IPS DF 6.9 (cell line): ENCODE data around the gene G6PC2.

Source experiments
- DNase-seq: peaks from one replicate; pipeline ENCODE4 v3.0.0-alpha.2; 2013; ENCODE audit warnings: low read depth, low spot score
- H3K27ac ChIP-seq: one replicate; pipeline ENCODE4 v1.5.1; 2013; ENCODE audit warnings: low read length, control low read depth
- H3K27me3 ChIP-seq: 2 replicates; pipeline ENCODE4 v1.6.1; 2013; ENCODE audit warnings: mild to moderate bottlenecking, low read length; ENCODE audit not compliant: control insufficient read depth, insufficient read depth
- H3K36me3 ChIP-seq: 2 replicates; pipeline ENCODE4 v1.6.1; 2013; ENCODE audit warnings: low read length; ENCODE audit not compliant: control insufficient read depth, insufficient read depth
- H3K4me1 ChIP-seq: 2 replicates; pipeline ENCODE4 v1.6.1; 2013; ENCODE audit warnings: low read length; ENCODE audit not compliant: control insufficient read depth, insufficient read depth
- H3K4me3 ChIP-seq: 2 replicates; pipeline ENCODE4 v1.5.1; 2013; ENCODE audit warnings: mild to moderate bottlenecking, low read length
- H3K9me3 ChIP-seq: 2 replicates; pipeline ENCODE4 v1.6.1; 2013; ENCODE audit warnings: low read length, inconsistent platforms; ENCODE audit not compliant: control insufficient read depth, insufficient read depth
- WGBS: extraction: QIAGEN DNeasy Blood & Tissue Kit; methylation state at CpG from one replicate; pipeline ENCODE4 v1.1.7; 2013; ENCODE audit warnings: mixed read lengths, missing lambda C conversion rate; ENCODE audit not compliant: insufficient read length, insufficient coverage; 5-methylcytosine and 5-hydroxymethylcytosine counted together

G6PC2 gene

GRCh38 chr2:168941297-168941696, 40.2 kb downstream of the G6PC2 start:
- H3K27ac ChIP-seq, result no peak overlapping the region
- H3K9me3 ChIP-seq, result no peaks in the 10 kb centered on the region
- DNase-seq, result no peak
- H3K4me3 ChIP-seq, result no peak overlapping the region
- no peaks in the 10 kb centered on the region for H3K36me3 ChIP-seq
- no peaks in the 10 kb centered on the region for H3K4me1 ChIP-seq
- no peaks in the 10 kb centered on the region for H3K27me3 ChIP-seq

GRCh38 chr2:168944065-168944464, 43.0 kb downstream of the G6PC2 start:
- no peak overlapping the region for H3K27ac ChIP-seq
- no CpG with 5 or more reads among the region's 3 CpGs for WGBS
- H3K9me3 ChIP-seq, result no peaks in the 10 kb centered on the region
- H3K4me1 ChIP-seq, result no peaks in the 10 kb centered on the region
- no peak overlapping the region for H3K4me3 ChIP-seq
- H3K36me3 ChIP-seq, result no peaks in the 10 kb centered on the region
- H3K27me3 ChIP-seq, result no peaks in the 10 kb centered on the region
- no peak for DNase-seq

- Histone ChIP-seq H3K9me3 (no peaks in the 10 kb centered on the region), H3K4me3 (no peak overlapping the region), H3K27ac (no peak overlapping the region), H3K4me1 (no peaks in the 10 kb centered on the region), H3K27me3 (no peaks in the 10 kb centered on the region), H3K36me3 (no peaks in the 10 kb centered on the region)
- WGBS, result no CpG with 5 or more reads among the region's 4 CpGs
- DNase-seq, result no peak
These were observed 44.4 kb downstream of the G6PC2 start for GRCh38 chr2:168945508-168945907.

- no peak overlapping the region for H3K27ac ChIP-seq
- H3K9me3 ChIP-seq, result no peaks in the 10 kb centered on the region
- DNase-seq, result no peak
- no peak overlapping the region for H3K4me3 ChIP-seq
- H3K27me3 ChIP-seq, result no peaks in the 10 kb centered on the region
- WGBS, result no CpG with 5 or more reads among the region's 6 CpGs
- no peaks in the 10 kb centered on the region for H3K4me1 ChIP-seq
- H3K36me3 ChIP-seq, result no peaks in the 10 kb centered on the region
These were observed 47.6 kb downstream of the G6PC2 start for GRCh38 chr2:168948621-168949212.

- no peaks in the 10 kb centered on the region for H3K9me3 ChIP-seq
- H3K36me3 ChIP-seq, result no peaks in the 10 kb centered on the region
- WGBS, result no CpG with 5 or more reads among the region's 1 CpG
- H3K4me3 ChIP-seq, result no peak overlapping the region
- H3K27ac ChIP-seq, result no peak overlapping the region
- H3K27me3 ChIP-seq, result no peaks in the 10 kb centered on the region
- no peaks in the 10 kb centered on the region for H3K4me1 ChIP-seq
- no peak for DNase-seq
These were observed 48.2 kb downstream of the G6PC2 start for GRCh38 chr2:168949324-168949723.

- Histone ChIP-seq H3K4me3 (no peak overlapping the region), H3K27me3 (no peaks in the 10 kb centered on the region), H3K9me3 (no peaks in the 10 kb centered on the region), H3K36me3 (no peaks in the 10 kb centered on the region), H3K27ac (no peak overlapping the region), H3K4me1 (no peaks in the 10 kb centered on the region)
- DNase-seq, result no peak
- WGBS, result no CpG with 5 or more reads among the region's 1 CpG
These were observed 50.8 kb downstream of the G6PC2 start for GRCh38 chr2:168951871-168952270.

- Histone ChIP-seq H3K9me3 (no peaks in the 10 kb centered on the region), H3K27ac (no peak overlapping the region), H3K4me3 (no peak overlapping the region), H3K4me1 (no peaks in the 10 kb centered on the region), H3K27me3 (no peaks in the 10 kb centered on the region), H3K36me3 (no peaks in the 10 kb centered on the region)
- DNase-seq, result no peak
- whole genome bisulfite sequencing, result no CpG with 5 or more reads among the region's 1 CpG
These were observed 51.3 kb downstream of the G6PC2 start for GRCh38 chr2:168952424-168952823.

GRCh38 chr2:168954256-168954655, 53.2 kb downstream of the G6PC2 start:
- Histone ChIP-seq H3K4me1 (no peaks in the 10 kb centered on the region), H3K9me3 (no peaks in the 10 kb centered on the region), H3K36me3 (no peaks in the 10 kb centered on the region), H3K4me3 (no peak overlapping the region), H3K27me3 (no peaks in the 10 kb centered on the region), H3K27ac (no peak overlapping the region)
- DNase-seq, result no peak

GRCh38 chr2:168955321-168955720, 54.2 kb downstream of the G6PC2 start:
- Histone ChIP-seq H3K36me3 (no peaks in the 10 kb centered on the region), H3K4me3 (no peak overlapping the region), H3K27me3 (no peaks in the 10 kb centered on the region), H3K9me3 (no peaks in the 10 kb centered on the region), H3K4me1 (no peaks in the 10 kb centered on the region), H3K27ac (no peak overlapping the region)
- DNase-seq, result no peak
- WGBS, result no CpG with 5 or more reads among the region's 4 CpGs

- no peaks in the 10 kb centered on the region for H3K9me3 ChIP-seq
- WGBS, result no CpG with 5 or more reads among the region's 2 CpGs
- DNase-seq, result no peak
These were observed 55.3 kb downstream of the G6PC2 start for GRCh38 chr2:168956392-168956791.

More at GRCh38 chr2:168956392-168956791, 55.3 kb downstream of the G6PC2 start:
- Histone ChIP-seq H3K4me3 (no peak overlapping the region), H3K36me3 (no peaks in the 10 kb centered on the region), H3K27ac (no peak overlapping the region), H3K27me3 (no peaks in the 10 kb centered on the region), H3K4me1 (no peaks in the 10 kb centered on the region)
